NCI-H1105 treated with DMSO at 0.1 percent for 48 hours (cell line): ENCODE results near the gene ATP1A4.

Experiments
- DNase-seq: peaks from one replicate; lab custom pipeline; 2025; lab: John Stamatoyannopoulos, UW

ATP1A4 gene

DNA sequence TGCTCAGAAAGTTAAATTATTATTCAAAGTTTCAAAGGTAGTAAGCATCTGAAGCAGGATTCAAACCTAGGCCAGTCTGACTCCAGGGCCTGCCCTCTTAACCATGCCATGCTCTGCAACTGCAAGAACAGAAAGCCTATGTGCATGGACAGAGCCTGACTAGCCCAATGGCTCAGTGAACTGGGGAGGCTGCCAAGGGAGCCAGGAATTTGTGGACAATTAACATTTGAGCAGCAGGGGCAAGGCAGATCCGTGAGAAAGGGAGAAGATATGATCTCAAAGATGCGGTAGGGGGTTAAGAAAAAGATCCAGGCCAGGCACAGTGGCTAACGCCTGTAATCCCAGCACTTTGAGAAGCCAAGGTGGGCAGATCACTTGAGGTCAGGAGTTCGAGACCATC, 6.5 kb upstream of the ATP1A4 start:
- DNase-seq: no peak

- no peak for DNase-seq
These were observed 5.3 kb upstream of the ATP1A4 start for GRCh38 chr1:160146107-160146506.

DNA sequence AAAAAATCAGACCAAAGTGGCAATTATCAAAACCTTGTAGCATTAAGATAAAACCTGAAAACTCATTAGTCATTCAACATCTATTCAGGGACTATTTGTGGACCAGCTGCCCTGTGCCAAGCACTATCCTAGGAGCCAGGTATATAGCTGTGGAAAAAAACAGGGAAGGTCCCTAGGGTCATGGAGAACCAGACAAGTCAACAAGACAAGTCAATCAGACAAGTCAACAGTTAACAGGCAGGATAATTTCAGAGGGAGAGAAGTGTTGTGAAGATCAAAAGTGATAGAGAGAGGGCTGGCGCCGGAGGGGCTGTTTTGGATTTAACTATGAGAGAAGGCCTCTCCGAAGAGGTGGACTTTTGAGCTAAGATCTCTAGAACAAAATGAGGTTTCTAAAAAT, 3.3 kb upstream of the ATP1A4 start:
- DNase-seq: no peak

DNA sequence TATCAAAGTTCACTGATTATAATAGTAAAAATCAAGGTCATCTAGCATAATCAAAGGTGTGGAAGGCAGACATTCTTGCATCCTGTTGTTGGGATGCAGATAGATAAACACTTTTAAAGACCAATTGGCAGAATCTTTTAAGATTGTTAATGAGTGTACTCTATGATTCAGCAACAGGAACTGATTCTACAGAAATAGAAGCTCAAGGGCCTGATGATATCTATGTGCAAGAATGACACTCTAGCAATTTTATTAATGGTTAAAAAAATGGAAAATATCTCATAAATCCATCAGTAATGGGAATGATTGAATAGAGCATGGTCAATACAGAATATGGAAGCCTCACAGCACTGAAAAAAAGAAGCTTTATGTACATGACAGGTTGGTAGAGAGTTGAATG, 2.2 kb upstream of the ATP1A4 start:
- no peak for DNase-seq

DNA sequence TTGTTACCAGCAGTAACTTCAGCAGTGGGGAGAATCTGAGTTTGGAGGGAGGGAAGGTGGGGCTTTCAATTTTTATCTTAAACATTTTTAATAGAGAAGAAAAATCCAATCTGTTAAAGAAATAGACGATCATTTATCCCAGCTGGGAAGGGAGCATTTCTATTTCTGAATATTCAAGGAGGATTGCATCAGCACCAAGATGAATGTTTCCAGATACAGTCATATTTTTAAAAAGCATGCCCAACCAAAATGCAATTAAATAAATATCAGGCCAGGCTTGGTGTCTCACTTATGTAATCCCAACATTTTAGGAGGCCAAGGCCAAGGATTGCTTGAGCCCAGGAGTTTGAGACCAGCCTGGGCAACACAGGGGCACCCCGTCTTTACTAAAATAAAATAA, 1.7 kb upstream of the ATP1A4 start:
- no peak for DNase-seq

GRCh38 chr1:160154790-160155189, 3.4 kb downstream of the ATP1A4 start:
- no peak for DNase-seq

GRCh38 chr1:160156361-160156760, 5.0 kb downstream of the ATP1A4 start:
- no peak for DNase-seq

GRCh38 chr1:160157174-160157573, 5.8 kb downstream of the ATP1A4 start:
- no peak for DNase-seq

DNA sequence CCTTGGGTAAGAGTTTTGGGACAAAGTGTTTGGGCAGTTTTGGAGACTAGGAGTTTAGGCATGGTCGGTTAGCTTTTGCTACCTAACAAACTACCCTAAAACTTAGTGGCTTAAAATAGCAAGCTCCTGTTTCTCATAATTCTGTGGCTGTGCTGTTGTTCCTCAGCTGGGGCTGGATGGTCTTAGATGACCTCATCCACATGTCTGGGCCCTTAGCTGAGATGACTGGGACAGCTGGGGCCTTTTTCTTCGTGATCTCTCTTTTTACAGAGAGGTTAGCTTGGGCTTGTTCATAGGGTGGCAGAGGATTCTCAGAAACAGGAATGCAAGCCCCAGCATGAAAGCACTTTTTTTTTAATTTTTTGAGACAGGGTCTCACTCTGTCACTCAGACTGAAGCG, 6.6 kb downstream of the ATP1A4 start:
- DNase-seq: no peak

GRCh38 chr1:160158534-160158933, 7.1 kb downstream of the ATP1A4 start:
- DNase-seq: no peak

DNA sequence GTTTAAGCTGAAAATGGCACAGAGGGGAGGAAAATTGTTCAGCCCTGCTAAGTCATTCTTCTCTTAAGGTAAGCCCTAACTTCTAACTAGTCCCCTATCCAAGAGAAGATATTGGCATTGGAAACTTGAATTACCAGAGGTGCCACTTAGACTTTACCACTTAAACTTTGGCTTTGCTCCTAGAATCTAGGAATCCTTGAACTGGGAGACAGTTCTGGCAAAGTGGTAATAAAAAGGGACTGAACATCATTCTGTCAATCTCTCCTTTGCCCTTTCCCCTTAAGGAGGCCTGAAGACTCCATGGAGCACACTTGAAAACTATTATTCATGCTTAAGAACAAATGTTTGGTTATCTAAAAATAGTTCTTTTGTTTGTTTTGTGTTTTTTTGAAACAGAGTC, 8.4 kb downstream of the ATP1A4 start:
- no peak for DNase-seq

GRCh38 chr1:160161965-160162705, 10.7 kb downstream of the ATP1A4 start:
- DNase-seq: no peak

- no peak for DNase-seq
These were observed 11.5 kb downstream of the ATP1A4 start for GRCh38 chr1:160162931-160163330.

DNA sequence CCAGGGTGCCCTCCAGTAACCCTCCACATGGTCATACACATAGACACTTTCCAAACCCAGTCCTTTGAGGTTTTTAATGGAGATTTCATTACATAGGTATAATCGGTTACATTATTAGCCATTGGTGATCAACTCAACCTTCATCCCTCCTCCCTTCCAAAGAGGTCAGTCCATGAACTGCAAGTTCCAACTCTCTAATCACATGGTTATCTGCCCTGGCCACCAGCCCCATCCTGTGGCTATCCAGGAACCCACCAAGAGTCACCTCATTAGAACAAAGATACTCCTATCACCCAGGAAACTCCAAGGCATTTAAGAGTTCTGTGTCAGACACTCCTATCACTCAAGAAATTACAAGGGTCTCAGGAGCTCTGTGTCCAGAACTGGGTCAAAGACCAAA, 12.2 kb downstream of the ATP1A4 start:
- DNase-seq: no peak

GRCh38 chr1:160164121-160164520, 12.7 kb downstream of the ATP1A4 start:
- no peak for DNase-seq

GRCh38 chr1:160166166-160166868, 14.9 kb downstream of the ATP1A4 start:
- DNase-seq: no peak

- DNase-seq: no peak
These were observed 15.7 kb downstream of the ATP1A4 start for GRCh38 chr1:160167056-160167455.

DNA sequence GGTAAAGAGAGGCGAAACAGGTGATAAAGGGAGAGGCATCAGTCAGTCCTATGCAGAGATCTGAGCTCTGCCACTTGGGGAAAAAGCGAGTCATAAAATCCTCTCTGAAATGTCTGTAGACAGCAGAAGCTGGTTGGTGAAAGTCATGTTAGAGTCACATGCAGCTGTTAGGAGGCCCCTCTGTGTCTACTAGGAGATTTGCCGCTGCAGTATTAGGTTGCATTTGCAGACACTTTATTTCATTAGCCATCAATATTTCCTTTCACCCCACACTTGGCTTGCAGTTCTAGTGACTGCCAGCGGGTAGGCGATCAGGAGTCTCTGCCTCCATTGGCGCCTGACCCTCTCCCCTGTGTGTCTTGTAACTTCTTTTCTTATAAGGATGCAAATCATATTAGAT, 16.2 kb downstream of the ATP1A4 start:
- DNase-seq: no peak

GRCh38 chr1:160168016-160168415, 16.6 kb downstream of the ATP1A4 start:
- no peak for DNase-seq

DNA sequence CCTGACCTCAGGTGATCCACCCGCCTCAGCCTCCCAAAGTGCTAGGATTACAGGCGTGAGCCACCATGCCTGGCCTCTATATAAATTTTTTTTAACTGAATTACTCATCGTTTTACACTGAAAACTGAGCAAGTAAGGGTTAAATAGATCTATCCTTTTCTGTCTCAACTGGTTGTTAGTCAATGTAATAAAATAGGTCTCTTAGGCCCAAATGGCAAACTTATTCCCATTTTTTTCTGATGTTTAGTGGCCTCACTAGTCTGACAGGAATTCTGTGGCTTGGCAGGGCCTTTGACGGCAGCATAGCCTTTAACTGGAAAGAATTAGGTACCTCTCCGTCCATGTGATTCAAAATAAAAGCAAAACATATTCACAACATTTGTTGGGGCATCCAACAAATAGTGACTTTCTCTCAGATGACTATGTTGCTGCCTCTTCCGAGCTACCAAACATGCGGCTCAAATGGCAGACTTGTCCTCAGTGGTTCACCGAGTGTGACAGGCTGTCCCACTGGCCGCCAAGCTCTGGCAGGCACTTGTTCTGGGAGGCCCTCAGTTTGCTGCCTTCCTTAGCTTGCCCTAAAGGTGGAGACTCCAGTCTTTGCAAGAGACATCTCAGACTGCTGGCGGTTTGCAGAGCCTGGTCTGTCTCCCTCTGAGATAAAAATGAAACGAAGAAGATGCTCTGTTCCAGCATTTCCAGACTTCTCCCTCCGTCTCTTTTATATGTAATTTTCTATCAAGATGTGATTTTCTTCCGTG, 17.4 kb downstream of the ATP1A4 start:
- no peak for DNase-seq

- DNase-seq: no peak
These were observed 18.4 kb downstream of the ATP1A4 start for GRCh38 chr1:160169553-160170399.

GRCh38 chr1:160171354-160171753, 20.0 kb downstream of the ATP1A4 start:
- no peak for DNase-seq
